GM21576 (cell line): ENCODE data around the gene PITX3.

Source experiments
- ATAC-seq: cut with Tn5 transposase; IDR thresholded peaks from one replicate; pipeline ENCODE4 v1.9.1; 2021; ENCODE audit warnings: mild to moderate bottlenecking, moderate library complexity; ENCODE audit not compliant: unreplicated experiment

PITX3 gene

GRCh38 chr10:102185811-102186527 lies 55.3 kb downstream of the PITX3 start:
- no peak for ATAC-seq

GRCh38 chr10:102185272-102185671 lies 56.0 kb downstream of the PITX3 start:
- ATAC-seq, result no peak

- ATAC-seq, result no peak
These were observed 56.7 kb downstream of the PITX3 start for GRCh38 chr10:102184606-102185005.
